DMS153 (cell line): Measurements from ENCODE around the gene MSH2.
"Not testable (repeated sequence)": the region's sequence is repeated elsewhere in the genome, so short reads cannot be mapped to it uniquely, and the experiment has no call there.

Experiments used
- DNase-seq: peaks from one replicate; lab custom pipeline; 2025; lab: John Stamatoyannopoulos, UW

The MSH2 gene

DNA sequence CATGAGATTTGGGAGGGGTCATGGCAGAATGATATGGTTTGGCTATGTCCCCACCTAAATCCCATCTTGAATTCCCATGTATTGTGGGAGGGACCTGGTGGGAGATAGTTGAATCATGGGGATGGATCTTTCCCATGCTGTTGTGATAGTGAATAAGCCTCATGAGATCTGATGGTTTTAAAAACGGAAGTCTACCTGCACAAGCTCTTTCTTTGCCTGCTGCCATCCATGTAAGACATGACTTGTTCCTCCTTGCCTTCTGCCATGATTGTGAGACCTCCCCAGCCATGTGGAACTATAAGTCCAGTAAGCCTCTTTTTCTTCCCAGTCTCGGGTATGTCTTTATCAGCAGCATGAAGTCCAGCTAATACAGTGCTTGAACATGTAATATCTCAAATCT is 5.0 kb downstream of the MSH2 start:
- not testable (repeated sequence) for DNase-seq

DNA sequence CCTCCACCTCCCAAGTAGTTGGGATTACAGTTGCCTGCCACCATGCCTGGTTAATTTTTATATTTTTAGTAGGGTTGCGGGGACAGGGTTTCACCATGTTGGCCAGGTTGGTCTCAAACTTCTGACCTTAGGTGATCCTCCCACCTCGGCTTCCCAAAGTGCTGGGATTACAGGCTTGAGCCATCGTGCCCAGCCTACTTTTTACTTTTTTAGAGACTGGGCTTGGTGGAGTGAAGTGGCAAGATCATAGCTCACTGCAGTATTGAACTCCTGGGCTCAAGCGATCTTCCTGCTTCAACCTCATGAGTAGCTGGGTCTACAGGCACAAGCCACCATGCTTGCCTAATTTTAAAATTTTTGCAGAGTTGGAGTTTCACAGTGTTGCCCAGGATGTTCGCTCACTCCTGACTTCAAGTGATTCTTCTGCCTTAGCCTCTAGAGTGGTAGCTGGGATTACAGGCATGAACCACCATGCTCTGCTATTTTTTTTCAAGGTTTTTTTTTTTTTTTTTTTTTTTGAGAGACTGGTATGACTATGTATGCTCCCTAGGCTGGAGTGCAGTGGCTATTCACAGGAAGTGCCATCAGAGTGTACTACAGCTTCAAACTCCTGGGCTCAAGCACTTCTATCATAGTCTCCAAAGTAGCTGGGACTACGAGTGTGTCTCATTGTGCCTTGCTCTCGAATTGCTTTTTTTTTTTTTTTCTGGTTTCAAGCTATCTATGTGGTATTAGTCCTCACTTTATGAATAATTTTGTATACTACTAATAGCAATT is 11.9 kb downstream of the MSH2 start:
- no peak for DNase-seq

DNA sequence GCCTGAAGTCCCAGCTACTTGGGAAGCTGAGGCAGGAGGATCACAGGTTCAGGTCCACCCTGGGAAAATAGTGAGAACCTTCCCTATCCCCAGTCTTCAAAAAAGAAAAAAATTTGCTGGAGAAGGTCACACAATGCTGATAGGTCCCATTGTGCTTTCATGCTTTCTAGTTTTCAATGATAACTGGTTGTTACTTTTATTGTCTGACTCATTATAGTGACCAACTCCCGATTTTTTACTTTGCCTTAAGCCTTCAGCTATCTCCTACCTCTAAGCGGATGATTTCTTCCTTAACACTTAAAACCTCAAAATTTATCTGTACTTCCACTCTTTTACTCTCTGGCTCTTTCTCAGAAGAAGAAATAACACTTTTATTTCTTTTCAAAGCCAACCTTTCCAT is 17.3 kb downstream of the MSH2 start:
- no peak for DNase-seq

DNA sequence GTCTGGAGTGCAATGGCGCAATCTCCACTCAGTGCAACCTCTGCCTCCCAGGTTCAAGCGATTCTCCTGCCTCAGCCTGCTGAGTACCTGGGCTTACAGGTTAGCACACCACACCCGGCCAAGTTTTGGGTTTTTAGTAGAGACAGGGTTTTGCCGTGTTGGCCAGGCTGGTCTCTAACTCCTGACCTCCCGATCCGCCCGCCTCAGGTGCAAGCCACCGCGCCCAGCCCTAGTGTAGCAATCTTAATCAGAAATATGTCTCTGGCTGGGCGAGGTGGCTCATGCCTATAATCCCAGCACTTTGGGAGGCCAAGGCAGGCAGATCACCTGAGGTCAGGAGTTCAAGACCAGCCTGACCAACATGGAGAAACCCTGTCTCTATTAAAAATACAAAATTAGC is 17.7 kb downstream of the MSH2 start:
- DNase-seq, result not testable (repeated sequence)

DNA sequence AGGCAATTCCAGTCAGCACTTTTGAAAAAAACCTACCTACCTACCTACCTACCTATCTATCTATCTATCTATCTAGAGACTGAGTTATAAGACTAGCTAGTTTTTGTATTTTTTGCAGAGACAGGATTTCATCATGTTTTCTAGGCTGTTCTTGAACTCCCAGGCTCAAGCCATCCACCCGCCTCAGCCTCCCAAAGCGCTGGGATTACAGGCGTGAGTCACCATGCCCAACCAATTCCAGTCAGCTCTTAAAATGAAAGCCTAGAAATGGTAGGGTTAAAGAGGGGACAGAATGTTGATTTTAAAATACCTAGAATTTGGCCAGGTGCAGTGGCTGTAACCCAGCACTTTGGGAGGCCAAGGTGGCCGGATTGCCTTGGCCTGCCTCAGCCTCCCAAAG is 19.1 kb downstream of the MSH2 start:
- no peak for DNase-seq

DNA sequence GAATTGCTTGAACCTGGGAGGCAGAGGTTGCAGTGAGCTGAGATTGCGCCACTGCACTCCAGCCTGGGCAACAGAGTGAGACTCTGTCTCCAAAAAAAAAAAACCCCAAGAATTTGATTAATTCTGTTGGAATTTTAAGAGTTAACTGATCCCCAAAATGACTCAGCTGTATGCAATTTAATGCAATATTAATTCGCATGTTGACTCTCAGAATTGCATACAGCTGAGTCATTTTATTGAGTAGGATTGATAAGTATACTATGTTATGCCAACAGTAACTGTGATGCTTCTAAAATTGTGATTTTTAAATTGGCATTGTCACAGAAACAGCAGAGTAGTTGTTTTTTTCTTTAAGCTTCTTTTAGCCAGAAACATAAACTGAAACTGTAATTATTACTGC is 19.6 kb downstream of the MSH2 start:
- no peak for DNase-seq

DNA sequence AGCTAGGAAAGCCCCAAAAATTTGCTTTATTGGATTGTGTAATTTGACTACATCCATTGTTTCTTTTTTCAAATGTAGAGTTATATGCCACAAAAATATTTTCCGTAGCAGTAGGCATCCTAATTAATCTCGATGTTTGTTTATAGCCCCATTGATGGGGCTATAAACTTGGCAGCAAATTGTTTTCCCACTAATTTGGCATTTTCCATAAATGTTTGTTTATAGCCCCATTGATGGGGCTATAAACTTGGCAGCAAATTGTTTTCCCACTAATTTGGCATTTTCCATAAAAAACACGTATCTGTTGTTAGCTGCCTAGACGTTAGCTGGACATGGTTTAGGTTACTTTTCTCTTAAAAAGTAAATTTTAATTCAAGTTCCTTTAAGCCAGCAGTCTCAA is 23.8 kb downstream of the MSH2 start:
- DNase-seq, result no peak

DNA sequence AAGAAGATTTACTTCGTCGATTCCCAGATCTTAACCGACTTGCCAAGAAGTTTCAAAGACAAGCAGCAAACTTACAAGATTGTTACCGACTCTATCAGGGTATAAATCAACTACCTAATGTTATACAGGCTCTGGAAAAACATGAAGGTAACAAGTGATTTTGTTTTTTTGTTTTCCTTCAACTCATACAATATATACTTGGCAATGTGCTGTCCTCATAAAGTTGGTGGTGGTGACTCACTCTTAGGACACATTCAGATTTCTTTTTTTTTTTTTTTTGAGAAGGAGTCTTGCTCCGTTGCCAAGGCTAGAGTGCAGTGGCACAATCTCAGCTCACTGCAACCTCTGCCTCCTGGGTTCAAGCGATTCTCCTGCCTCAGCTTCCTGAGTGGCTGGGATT is 26.8 kb downstream of the MSH2 start:
- DNase-seq, result no peak

DNA sequence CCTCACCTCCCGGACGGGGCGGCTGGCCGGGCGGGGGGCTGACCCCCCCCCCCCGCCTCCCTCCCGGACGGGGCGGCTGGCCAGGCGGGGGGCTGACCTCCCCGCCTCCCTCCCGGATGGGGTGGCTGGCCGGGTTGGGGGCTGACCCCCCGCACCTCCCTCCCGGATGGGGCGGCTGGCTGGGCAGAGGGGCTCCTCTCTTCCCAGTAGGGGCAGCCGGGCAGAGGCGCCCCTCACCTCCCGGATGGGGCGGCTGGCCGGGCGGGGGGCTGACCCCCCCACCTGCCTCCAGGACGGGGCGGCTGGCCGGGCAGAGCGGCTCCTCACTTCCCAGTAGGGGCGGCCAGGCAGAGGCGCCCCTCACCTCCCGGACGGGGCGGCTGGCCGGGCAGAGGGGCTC is 30.1 kb downstream of the MSH2 start:
- not testable (repeated sequence) for DNase-seq

DNA sequence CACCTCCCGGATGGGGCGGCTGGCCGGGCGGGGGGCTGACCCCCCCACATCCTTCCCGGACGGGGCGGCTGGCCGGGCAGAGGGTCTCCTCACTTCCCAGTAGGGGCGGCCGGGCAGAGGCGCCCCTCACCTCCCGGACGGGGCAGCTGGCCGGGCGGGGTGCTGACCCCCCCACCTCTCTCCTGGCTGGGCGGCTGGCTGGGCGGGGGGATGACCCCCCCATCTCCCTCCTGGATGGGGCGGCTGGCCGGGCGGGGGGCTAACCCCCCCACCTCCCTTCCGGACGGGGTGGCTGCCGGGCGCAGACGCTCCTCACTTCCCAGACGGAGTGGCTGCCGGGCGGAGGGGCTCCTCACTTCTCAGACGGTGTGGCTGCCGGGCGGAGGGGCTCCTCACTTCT is 30.5 kb downstream of the MSH2 start:
- DNase-seq, result not testable (repeated sequence)

DNA sequence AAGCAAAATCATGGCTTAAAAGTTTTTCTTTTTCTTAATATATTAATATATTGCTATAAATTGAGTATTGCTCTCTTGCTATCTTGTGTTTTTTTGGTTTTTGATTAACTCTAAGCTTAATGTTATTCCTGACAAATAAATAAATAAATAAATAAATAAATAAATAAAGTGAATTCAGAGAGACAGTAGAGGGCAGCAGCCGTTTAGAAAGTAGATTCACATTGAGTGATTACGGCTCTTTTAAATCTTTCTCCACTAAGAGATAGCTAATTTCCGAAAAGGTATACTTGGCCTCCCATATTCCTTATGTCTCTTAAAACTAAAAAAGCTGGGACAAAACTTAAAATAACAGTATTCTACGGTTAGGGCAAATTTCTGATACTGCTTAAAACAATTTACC is 34.3 kb downstream of the MSH2 start:
- peak; percentile 9 for DNase-seq

DNA sequence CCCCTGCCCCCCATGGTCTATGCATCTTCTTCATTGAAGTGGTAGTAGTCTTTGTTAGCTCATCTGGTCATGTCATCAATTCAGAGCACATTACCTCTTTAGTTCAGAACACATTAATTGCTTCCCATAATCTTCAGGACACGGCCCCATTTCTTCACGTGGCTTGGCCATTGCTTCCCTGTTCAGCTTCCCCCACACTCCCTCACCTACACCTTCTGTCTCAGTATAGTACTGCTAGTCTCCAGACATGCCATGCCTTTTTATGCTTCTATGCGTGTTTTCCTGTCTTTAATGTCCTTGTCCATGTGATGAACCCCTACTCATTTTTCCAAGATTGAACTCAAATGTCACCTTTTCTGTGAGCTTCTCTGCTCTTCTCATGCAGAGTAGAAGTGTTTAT is 35.1 kb downstream of the MSH2 start:
- DNase-seq, result no peak

DNA sequence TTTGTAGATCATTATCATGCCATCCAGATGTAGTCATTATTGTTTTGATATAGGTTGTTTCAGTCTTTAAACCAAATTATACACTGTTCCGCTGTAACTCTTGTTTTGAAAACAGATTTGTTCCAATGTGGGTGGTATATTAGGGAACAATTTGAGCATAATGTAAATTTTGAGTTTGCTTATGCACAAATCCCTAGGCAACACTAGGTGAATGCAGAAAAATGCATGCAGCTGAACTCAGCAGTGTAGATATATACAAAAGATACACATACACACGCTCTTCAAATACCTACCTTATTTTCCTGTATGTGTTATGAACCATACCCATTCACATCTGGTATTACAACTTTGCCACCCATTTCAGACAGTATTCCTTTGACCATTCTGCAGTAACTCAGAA is 35.8 kb downstream of the MSH2 start:
- no peak for DNase-seq

DNA sequence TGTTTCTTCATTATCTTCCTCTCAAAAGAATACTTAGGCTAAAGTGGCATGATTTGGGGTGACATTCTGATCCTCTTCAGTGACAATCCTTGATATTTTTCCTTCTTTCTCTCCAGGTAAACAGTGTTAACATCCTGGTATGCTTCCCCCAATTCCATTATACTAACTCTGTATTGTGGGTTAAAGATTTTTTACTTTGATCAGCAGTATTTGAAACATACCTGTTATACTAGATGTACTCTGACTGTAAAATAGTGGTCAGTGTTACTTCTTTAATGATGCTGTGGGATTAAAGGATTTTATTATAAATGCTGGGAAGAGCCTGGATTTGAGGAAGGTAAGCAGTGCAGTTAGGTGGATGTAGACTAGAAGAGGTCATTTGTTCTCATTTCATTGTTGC is 48.8 kb downstream of the MSH2 start:
- no peak for DNase-seq

DNA sequence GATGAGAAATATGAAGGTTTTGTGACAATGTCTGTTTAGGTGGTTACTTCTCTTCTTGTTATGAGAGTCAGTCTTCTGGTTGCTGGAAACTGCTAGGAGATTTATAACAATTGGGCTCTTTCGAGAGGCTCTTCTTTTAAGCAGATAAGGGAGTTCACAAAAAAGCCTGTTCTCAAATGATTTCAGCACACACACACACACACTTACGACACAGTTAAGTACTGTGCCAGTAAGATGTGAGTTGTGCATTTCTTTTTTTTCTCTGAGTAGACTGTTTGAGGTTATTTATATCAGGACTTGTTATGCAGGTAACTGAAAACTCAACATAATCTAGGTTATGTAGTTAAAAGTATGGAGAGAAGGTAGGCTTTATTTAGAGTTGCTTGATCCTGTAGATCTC is 49.8 kb downstream of the MSH2 start:
- DNase-seq, result no peak

DNA sequence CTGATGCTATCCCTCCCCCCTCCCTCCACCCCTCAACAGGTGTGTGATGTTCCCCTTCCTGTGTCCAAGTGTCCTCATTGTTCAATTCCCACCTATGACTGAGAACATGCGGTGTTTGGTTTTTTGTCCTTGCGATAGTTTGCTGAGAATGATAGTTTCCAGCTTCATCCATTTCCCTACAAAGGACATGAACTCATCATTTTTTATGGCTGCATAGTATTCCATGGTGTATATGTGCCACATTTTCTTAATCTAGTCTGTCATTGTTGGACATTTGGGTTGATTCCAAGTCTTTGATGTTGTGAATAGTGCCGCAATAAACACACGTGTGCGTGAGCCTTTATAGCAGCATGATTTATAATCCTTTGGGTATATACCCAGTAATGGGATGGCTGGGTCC is 51.9 kb downstream of the MSH2 start:
- not testable (repeated sequence) for DNase-seq

DNA sequence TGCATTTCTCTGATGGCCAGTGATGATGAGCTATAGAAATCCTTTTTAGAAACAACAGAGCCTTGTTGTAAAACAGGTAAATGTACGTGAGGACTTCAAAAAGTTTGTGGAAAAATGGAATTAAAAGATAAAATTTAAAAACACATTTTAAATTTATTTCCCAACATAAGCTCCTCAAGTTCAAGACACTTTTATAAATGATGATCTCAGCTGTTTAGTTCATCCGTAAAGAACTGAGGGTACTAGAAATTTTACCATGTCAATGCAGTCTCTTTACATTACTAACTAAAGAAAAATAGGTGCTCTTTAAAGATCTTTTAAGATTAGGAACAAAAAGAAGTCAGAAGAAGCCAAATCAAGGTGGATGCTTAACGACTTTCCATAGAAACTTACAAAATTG is 52.5 kb downstream of the MSH2 start:
- DNase-seq, result no peak

DNA sequence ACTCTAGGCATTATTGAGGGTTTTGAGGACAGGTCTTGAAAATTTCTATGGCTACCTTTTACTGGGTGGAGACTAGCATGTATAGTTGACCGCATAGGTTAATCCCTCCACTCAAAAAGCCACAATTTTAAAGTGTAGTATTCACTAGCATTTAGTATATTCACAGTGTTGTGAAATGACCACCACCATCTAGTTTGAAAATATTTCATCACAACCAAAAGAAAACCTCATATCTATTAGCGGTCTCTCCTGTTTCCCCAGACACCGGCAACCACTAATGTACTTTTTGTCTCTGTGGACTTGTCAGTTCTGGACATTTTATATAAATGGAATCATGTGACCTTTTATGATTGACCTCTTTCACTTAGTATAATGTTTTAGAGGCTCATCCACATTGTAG is 53.9 kb downstream of the MSH2 start:
- DNase-seq, result no peak

DNA sequence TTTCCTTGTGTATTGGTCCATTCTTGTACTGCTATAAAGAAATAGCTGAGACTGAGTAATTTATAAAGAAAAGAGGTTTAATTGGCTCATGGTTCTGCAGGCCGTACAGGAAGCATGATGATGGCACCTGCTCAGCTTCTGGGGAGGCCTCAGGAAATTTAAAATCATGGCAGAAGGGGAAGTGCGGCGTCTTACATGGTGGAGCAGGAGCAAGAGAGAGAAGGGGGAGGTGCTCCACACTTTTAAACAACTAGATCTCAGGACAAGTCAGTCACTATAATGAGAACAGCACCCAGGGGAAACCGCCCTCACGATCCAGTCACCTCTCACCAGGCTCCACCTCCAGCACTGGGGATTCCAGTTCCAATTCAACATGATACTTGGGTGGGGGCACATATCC is 54.3 kb downstream of the MSH2 start:
- no peak for DNase-seq

DNA sequence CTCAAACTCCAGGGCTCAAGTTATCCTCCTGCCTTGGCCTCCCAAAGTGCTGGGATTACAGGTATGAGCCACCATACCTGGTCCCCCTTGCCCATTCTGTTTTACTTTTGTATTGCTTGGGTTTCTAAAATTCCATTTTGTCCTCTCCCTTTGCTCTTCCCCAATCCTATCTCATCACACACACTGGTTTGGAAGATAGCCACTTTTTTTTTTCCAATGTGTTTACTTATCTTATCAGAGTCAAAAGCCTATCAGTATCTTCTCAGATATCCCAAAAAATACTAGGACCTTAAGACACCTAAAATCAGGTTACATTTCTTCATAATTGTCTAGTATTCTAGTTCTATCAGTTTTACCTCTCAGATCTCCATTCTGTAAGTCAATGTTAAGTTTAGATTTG is 56.1 kb downstream of the MSH2 start:
- DNase-seq, result no peak

DNA sequence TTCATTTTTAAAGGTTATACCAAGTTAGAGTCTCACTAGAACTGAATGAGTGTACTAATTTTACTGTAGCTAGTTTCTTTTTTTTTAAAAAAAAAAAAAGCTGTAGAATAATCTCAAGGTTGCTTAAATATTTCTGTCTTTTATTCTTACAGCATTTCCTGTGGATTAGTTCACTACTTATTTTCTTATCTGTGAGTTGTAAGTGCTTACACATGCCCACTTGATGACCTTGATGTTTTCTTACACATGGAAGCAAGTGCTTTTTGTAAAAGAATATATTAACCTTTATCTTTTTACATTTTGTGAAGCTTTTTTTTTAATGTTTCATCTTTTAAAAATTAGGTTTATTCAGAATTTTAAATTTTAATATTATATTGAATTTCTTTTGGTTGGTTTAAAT is 57.8 kb downstream of the MSH2 start:
- no peak for DNase-seq

DNA sequence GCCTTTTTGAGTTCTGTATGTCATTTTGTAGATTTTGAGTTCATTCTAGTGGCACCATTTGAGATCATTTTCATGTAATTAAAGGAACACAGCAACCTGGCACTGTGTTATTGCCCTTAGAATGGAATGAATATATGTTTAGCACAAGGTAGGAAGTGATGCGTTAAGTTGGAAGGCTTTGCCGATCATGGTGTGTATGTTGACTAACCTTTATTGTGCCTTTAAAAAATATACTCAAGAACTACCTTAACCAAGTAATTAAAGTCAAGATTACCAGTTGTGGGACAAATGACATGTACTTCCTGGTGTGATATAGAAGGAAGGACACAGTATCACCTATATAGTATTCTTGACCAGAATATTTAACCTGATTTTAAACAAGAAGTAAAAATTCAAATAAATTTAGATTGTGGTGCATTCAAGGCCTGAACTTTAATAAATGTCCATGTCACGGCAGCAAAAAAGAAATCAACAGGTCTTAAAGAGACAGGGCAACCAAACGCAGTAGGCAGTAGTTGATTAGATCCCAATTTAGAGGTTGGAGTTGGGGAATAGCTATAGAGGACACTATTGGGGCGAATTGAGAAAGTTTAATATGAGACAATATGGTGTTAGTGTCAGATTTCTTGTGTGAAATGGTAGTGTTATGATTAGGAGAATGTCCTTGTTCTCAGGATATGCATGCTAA is 68.6 kb downstream of the MSH2 start:
- no peak for DNase-seq

DNA sequence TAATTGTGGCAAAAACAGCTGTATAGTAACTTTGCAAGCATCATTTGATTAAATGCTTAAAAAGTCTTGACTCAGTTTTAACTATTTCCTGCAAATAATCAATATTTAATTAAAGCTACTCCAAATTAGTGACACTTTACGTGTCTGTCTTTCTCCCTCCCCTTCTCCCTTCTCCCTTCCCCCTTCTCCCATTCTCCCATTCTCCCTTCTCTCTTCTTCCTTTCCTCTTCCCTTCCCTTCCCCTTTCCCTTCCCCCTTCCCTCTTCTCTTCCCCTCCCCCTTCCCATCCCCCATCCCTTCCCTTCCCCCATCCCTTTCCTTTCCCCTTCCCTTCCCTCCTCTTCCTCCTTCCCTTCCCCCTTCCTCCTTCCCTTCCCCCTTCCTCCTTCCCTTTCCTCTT is 76.9 kb downstream of the MSH2 start:
- no peak for DNase-seq

DNA sequence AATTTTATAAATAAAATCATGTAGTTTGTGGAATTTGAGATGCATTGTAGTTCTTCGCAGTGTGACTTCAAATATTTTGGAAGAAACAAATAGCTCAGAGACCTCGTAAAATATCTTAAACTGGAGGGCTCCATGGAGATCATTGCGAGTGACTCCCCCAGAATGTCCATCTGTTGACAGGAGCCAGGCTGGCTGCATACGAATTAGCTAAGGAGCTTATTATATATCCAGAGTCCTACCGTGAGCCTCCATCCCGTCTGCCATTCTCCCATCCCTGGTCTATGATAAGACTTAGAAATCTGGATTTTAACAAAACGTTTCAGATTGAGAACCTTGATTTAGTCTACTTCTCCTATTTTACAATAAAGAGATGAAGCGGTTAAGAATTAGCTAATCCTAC is 80.2 kb downstream of the MSH2 start:
- no peak for DNase-seq
